Stimulated activated CD8-positive, alpha-beta memory T cell treated with anti-CD3 and anti-CD28 coated beads, Interleukin-15, amount 100 ng/mL, for 1 hour (primary cell): ENCODE results near the gene ZBTB20.

Experiments used
- DNase-seq: peaks from one replicate; pipeline ENCODE4 v3.0.0-alpha.2; 2020; ENCODE audit warnings: low read depth

The ZBTB20 gene

GRCh38 chr3:114364806-114365654, 782.1 kb downstream of the ZBTB20 start:
- no peak for DNase-seq

- no peak for DNase-seq
Measured at GRCh38 chr3:114363554-114364202, 783.4 kb downstream of the ZBTB20 start.

- no peak for DNase-seq
Measured at GRCh38 chr3:114362815-114363214, 784.3 kb downstream of the ZBTB20 start.

- no peak for DNase-seq
Measured at GRCh38 chr3:114361391-114361790, 785.7 kb downstream of the ZBTB20 start.

GRCh38 chr3:114356525-114356924, 790.6 kb downstream of the ZBTB20 start:
- DNase-seq: no peak

- DNase-seq: no peak
Measured at GRCh38 chr3:114356066-114356465, 791.0 kb downstream of the ZBTB20 start.

- no peak for DNase-seq
Measured at GRCh38 chr3:114355653-114356052, 791.4 kb downstream of the ZBTB20 start.

- DNase-seq: no peak
Measured at GRCh38 chr3:114351822-114352145, 795.3 kb downstream of the ZBTB20 start.

- DNase-seq: no peak
Measured at GRCh38 chr3:114351123-114351821, 795.8 kb downstream of the ZBTB20 start.

- DNase-seq: no peak
Measured at GRCh38 chr3:114350690-114351089, 796.4 kb downstream of the ZBTB20 start.

- DNase-seq: no peak
Measured at GRCh38 chr3:114350271-114350670, 796.8 kb downstream of the ZBTB20 start.

GRCh38 chr3:114344492-114344891, 802.6 kb downstream of the ZBTB20 start:
- no peak for DNase-seq

- no peak for DNase-seq
Measured at GRCh38 chr3:114338651-114339357, 808.3 kb downstream of the ZBTB20 start.

GRCh38 chr3:114336857-114337256, 810.2 kb downstream of the ZBTB20 start:
- DNase-seq: no peak

- DNase-seq: no peak
Measured at GRCh38 chr3:114336122-114336697, 810.9 kb downstream of the ZBTB20 start.

GRCh38 chr3:114333923-114334240, 813.2 kb downstream of the ZBTB20 start:
- DNase-seq: no peak

GRCh38 chr3:114333180-114333922, 813.7 kb downstream of the ZBTB20 start:
- no peak for DNase-seq

GRCh38 chr3:114332342-114333179, 814.5 kb downstream of the ZBTB20 start:
- DNase-seq: no peak

- DNase-seq: no peak
Measured at GRCh38 chr3:114331710-114332109, 815.4 kb downstream of the ZBTB20 start.

- no peak for DNase-seq
Measured at GRCh38 chr3:114331007-114331406, 816.1 kb downstream of the ZBTB20 start.

- no peak for DNase-seq
Measured at GRCh38 chr3:114329823-114330222, 817.3 kb downstream of the ZBTB20 start.
